ENCODE results near the gene SLC25A39.
"Not testable (repeated sequence)": the region's sequence is repeated elsewhere in the genome, so short reads cannot be mapped to it uniquely, and the experiment has no call there.

SLC25A39 gene

GRCh38 chr17:44324571-44325275 lies at the start of gene SLC25A39:
Gene SLC25A39 (minus strand): TSS chr17:44324823. CDS start chr17:44323562, 1,261 bp downstream.
- peak; percentile 96 for DNase-seq

DNA sequence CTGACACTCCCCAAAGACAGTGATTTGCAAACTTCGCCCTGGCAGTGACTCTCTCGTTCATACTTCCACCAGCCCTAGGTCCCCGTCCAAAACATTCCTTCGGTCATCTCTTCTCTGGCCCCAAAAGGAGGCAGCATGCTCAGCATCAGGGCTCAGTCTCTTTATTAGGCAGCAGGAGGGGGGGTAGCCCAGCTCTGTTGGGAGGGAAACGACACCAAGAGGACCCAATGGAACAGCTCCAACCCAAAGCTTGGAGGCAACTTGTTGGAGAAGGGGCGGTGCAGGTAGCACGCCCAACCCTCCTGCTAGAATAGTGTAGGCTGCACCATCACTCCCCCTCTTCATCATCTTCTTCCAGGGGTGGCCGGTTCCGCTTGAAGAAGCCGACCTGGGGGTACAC lies 47.4 kb upstream of the SLC25A39 start:
- no peak for DNase-seq

GRCh38 chr17:44369414-44370023 lies 44.9 kb upstream of the SLC25A39 start:
- peak; percentile 72 for DNase-seq

GRCh38 chr17:44368391-44369243 lies 44.0 kb upstream of the SLC25A39 start:
- not testable (repeated sequence) for DNase-seq

GRCh38 chr17:44367231-44367979 lies 42.8 kb upstream of the SLC25A39 start:
- peak; percentile 46 for DNase-seq

- DNase-seq: not testable (repeated sequence)
Measured at GRCh38 chr17:44365051-44365450, 40.4 kb upstream of the SLC25A39 start.

DNA sequence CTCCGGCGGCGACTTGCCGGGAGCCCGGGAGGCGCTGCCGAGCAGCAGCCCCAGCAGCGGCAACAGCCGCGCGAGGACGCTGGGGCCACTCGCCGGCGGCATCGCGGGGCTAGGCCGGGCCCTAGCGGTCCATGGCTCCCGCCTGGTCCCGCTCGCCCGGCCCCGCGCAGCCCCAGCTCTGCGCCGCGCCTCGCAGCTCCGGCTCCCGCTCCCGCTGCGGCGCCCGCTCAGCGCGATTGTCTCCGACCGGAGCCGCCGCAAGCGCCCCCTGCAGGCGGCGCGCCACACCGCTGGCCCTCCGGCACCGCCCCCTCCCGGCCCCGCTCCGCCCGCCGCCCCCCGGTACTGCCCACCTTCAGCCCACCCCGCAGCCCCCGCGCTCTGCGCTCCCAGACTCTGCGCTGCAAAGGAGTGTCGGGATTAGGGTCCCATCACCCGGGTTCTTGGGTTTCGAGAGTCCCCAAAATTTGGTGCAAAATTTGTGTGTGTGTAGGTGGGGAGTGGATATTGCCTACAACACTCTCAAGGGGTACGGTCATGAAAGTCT lies 39.1 kb upstream of the SLC25A39 start, which contains the start of gene FAM171A2:
Gene FAM171A2, minus strand, starts transcription at position 241 of the 547 bp plus-strand sequence. Its CDS starts 139 bp downstream, at position 102.
- peak; percentile 81 for DNase-seq

DNA sequence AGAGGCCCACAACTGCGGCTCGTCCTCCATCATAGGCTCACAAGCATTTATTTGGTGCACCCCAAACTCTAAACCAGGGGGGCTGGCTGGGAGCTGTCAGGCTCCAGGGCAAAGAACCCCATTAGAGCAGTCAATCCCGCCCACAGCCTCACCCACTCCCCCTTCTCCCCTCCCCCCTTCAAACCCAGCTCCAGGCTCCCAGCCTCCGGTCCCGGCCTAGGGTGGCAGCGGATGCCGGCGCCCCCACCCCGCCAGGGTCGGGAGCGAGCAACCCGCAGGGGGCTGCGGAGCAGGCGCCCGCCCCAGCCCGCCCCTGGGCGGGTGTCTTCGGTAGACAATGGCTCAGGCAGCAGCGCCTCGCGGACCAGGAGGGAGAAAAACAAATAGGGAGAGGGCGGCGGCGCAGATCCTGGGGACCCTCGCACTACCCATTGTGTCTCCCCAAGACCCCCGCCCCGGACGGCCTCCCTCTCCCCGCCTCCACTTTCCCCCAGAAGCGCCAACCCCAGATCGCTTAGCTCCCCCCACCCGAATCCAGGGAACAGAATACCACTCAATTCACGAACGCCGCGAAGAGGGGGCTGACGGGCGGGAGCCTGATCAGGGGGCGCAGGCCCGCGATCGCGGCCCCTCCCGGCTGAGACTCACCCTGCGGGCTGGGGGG lies 38.5 kb upstream of the SLC25A39 start:
- DNase-seq: peak; percentile 50

DNA sequence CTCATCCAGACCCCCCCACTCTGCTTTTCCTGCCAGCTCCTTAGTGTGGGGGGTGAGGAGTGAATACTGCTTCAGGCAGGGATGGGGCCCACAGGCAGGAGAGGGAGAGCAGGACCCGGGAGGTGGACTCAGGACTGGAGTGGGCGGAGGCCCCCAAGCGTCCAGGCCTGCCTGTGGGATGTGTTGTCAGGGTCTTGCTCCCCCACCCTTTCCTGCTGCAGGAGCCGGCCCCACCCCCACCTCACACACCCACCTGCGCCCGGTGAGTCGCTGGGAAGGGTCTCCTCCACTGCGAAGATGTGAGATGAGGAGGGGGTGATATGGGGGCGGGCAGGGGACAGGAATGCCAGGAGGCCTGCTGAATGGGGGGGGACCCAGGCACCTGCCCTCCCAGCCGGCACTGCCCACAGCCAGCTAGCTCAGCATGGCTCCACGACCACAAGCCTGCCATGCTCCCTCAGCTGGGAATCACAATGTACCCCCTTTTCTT lies 37.9 kb upstream of the SLC25A39 start:
- no peak for DNase-seq

DNA sequence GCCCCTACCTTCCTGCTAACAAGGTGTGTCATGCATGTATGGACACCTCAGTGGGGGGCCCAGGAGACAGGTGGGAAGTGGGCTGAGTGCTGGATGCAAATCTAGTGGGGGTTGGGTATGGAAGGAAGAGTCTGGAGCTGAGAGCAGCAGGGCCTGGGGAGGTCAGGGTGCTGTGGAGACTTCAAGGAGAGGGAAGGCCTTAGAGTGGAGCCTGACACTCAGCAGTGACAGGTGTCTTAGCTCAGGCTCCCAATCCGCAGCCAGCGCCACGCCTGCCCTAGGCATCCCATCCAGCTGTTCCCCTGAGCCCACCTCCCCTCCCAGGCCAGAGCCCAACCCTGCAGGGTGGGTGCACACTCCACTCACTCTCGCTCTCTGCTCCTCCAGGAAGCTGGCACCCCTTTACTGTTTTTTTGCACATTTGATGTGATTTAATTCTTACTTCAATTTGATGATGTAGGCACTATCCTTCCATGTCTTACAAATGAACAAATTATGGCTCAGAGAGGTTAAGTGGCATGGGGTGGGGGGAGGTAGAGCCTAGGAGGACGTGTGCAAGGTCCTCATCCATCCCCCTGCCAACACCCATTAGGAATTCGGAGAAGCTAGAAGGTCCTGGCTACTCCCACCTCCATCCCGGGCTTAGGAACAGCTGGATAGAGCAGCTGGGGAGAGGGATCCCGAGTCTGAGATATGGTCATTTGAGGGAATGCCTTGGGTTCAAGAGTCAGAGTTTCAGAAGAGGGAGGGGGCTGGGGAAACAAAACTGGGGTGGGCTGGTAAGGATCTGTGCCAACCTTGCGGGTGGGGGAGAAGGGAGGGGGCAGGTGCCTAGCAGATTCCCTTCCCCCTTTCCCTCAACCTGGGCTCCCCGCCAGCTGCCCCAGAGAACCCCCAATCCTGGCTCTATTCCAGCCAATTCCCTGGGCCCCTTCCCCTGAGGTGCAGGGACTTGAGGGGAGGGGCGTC lies 37.0 kb upstream of the SLC25A39 start:
- no peak for DNase-seq

GRCh38 chr17:44360826-44361225 lies 36.2 kb upstream of the SLC25A39 start:
- no peak for DNase-seq

DNA sequence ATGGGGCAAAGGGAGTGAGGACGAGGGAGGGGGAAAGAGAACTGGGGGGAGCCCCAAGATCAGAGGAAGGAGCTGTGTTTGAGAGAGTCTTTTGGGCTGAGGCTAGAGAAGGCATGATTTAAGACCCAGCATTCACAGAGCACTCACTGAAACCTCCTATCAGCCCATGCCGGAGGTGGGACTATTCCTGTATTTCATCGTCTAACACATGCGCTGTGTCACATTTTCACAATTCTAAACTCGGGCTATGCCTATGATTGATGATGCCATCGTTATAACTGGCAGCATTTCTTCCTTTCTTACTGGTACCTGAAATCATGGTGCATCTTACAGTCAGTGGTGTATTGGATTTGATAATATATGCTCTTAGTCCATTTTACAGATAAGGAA lies 35.5 kb upstream of the SLC25A39 start:
- DNase-seq: no peak

GRCh38 chr17:44359458-44360143 lies 35.0 kb upstream of the SLC25A39 start:
- no peak for DNase-seq

GRCh38 chr17:44359006-44359405 lies 34.4 kb upstream of the SLC25A39 start:
- no peak for DNase-seq

DNA sequence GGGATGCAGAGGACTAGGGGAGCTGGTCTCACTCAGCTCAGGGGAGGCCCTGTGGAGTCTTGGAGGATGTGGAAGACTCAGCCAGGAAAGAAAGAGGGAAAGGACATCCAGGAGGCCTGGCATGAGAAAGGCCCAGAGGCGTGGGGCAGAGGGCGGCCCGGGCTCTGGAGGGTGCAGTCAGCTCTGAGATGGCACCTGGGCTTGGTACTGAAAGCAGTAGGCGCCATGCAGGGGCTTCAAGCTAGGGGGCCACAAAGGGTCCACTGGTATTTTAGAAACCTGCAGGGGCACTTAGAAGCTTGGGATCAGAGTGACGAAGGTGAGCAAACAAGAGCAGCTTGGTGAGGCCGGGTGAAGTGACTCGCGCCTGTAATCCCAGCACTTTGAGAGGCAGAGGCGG lies 33.4 kb upstream of the SLC25A39 start:
- DNase-seq: no peak

DNA sequence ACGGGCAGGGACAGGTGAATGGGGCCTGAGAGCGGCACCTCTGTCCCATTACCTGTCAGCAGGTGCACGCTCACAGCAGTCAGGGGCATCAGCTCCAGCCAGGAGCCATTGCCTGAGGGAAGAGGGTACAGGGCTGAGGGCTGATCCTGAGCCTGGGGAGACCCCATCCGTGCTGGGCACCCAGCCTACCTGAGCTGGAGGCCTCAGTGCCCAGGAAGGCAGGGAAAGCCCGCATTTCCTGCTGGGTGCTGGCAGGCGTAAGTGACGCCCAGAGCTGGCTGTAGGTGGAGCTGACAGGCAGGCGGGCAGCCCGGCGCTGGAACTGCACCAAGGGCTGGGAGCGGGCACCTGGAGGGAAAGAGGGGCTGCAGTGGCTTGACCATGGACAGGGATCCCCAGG lies 31.6 kb upstream of the SLC25A39 start:
- DNase-seq: no peak

- no peak for DNase-seq
Measured at GRCh38 chr17:44355642-44356099, 31.0 kb upstream of the SLC25A39 start.

DNA sequence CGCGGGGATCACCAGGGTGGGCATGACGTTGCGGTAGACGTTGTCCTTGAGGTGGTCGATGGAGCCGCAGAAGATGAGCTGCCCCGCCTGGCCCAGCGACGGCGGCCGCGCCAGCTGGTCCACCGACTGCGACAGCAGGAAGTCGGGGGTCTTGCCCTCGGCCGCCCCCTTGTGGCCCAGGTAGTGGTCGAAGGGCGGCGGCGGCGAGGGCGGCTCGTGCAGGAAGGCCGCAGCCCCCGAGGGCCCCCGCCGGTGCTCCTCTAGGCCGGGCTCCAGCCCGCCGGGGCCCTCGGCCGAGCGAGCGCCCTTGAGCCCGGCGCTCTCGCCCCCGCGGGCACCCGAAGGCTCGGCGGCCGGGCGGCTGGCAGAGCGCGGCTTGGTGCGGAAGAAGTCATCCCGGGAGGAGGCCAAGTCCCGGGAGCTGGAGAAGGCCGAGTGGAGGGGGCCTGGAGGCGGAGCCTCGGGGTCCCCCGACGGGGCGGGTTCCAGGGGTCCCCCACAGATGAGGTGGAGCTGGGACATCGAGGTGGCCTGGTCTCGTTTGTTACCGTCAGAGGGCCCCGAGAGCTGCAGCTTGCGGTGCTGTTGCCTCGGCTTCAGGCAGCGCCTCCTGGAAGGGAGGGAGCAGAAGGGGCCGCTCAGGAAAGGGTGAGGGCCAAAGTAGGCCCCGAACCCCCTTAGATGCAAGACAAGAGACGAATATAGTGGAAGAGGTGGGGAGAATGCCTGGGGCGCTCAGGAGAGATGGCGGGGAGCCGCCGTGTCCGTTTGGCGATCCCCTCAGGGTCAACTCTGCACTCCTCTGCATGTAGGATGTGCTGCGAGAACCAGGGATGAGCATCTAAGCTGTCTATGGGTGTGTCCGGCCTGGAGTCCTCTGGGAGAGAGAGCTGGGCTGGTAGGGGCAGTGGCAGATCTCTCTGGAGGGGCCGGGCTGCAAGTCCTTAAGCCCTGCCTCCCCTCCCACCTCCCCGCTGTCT lies 30.2 kb upstream of the SLC25A39 start:
- peak; percentile 71 for DNase-seq

All from hematopoietic multipotent progenitor cell treated with erythropoietin and hydrocortisone succinate and interleukin-3 and kit ligand, for 4 days (in vitro differentiated cells).